Esophagus muscularis mucosa (tissue), 4 donors: ENCODE measurements around the gene RFTN1. TPM values are rescaled to one million over a fixed set of nuclear protein-coding genes. Genes with fewer than 3 reads are reported as not detected.

ENCODE experiments used
- total RNA-seq, 4 donors: library from RNA; depleted of rRNA; stranded (reverse); fragments of >200 nt; gene quantifications; one replicate each; pipeline versions ENCODE4 v1.1.0 to v1.2.1, GENCODE V29; 2016

The RFTN1 gene
- total RNA-seq, 4 donors from 2014 or later, result 79.7 to 142 (median 104) TPM

Other genes with a start within 250 kb of the RFTN1 start
- 10 to 100 TPM; 27.2 to 50.7 (median 37.6) TPM for gene DPH3, start 248.8 kb downstream of the RFTN1 start, total RNA-seq
- gene OXNAD1, start 248.5 kb downstream of the RFTN1 start, total RNA-seq, result 10 to 100 TPM in 2 of 4 donors, 1 to 10 TPM in 2; 6.7 to 13.3 (median 10.2) TPM
- gene DAZL, start 91.7 kb upstream of the RFTN1 start, total RNA-seq, result not detected